Endodermal cell (in vitro differentiated cells): Measurements from ENCODE around the gene EFCAB14. TPM values are rescaled to one million over a fixed set of nuclear protein-coding genes. Genes with fewer than 3 reads are reported as not detected.

Experiments
- DNase-seq: peaks from one replicate; pipeline ENCODE4 v3.0.0-alpha.2; 2017
- H3K27ac ChIP-seq: 2 replicates; pipeline ENCODE4 v1.5.1; 2013; ENCODE audit warnings: mild to moderate bottlenecking, low read depth, low read length, moderate library complexity
- H3K27me3 ChIP-seq: 2 replicates; pipeline ENCODE4 v1.6.1; 2013; ENCODE audit warnings: mild to moderate bottlenecking, low read length, moderate library complexity; ENCODE audit not compliant: insufficient read depth, control insufficient read depth, poor library complexity, severe bottlenecking
- H3K36me3 ChIP-seq: 2 replicates; pipeline ENCODE4 v1.7.0; 2013; ENCODE audit warnings: mild to moderate bottlenecking, low read length, moderate library complexity; ENCODE audit not compliant: control insufficient read depth, insufficient read depth
- H3K4me1 ChIP-seq: one replicate; pipeline ENCODE4 v1.7.0; 2013; ENCODE audit warnings: low read length; ENCODE audit not compliant: control insufficient read depth, insufficient read depth
- H3K4me3 ChIP-seq: 2 replicates; pipeline ENCODE4 v1.5.1; 2013; ENCODE audit warnings: mild to moderate bottlenecking, low read length, moderate library complexity
- H3K9ac ChIP-seq: 2 replicates; pipeline ENCODE4 v1.6.1; 2013; ENCODE audit warnings: mild to moderate bottlenecking, low read length, moderate library complexity; ENCODE audit not compliant: poor library complexity, severe bottlenecking; ENCODE audit errors: extremely low read depth
- H3K9me3 ChIP-seq: 2 replicates; pipeline ENCODE4 v1.6.1; 2013; ENCODE audit warnings: mild to moderate bottlenecking, low read length, moderate library complexity; ENCODE audit not compliant: control insufficient read depth
- H3K27ac Mint-ChIP-seq: 2 replicates; pipeline ENCODE4 v1.8.0; 2020; ENCODE audit warnings: mixed read lengths
- H3K27me3 Mint-ChIP-seq: 2 replicates; pipeline ENCODE4 v1.8.0; 2021; ENCODE audit warnings: mild to moderate bottlenecking, mixed read lengths; ENCODE audit not compliant: insufficient read depth
- H3K36me3 Mint-ChIP-seq: 2 replicates; pipeline ENCODE4 v1.8.0; 2020; ENCODE audit warnings: low read depth, mixed read lengths
- H3K4me1 Mint-ChIP-seq: 2 replicates; pipeline ENCODE4 v1.8.0; 2020; ENCODE audit warnings: mixed read lengths
- H3K4me3 Mint-ChIP-seq: 2 replicates; pipeline ENCODE4 v1.8.0; 2020; ENCODE audit warnings: mild to moderate bottlenecking, moderate library complexity, mixed read lengths
- H3K9me3 Mint-ChIP-seq: 2 replicates; pipeline ENCODE4 v1.8.0; 2020; ENCODE audit warnings: mild to moderate bottlenecking, mixed read lengths
- CTCF ChIP-seq: fragments of 200-600 bp; sonication (generic); conservative IDR thresholded peaks from 2 replicates; pipeline ENCODE4 v1.5.0; 2021; ENCODE audit warnings: antibody characterized with exemption, mild to moderate bottlenecking
- WGBS, 2 experiments: methylation state at CpG; one replicate each; pipeline versions ENCODE4 v1.1.5 to v1.1.7; 2013; ENCODE audit warnings: missing lambda C conversion rate in 2 of 2, mixed read lengths in 1 of 2; ENCODE audit not compliant: insufficient coverage in 1 of 2, insufficient read length in 1 of 2; 5-methylcytosine and 5-hydroxymethylcytosine counted together
- total RNA-seq, 2 donors: library from RNA; stranded (reverse); fragmentation: NEBNext Ultra II Directional in 1 of 2; extraction: Animal tissue kit (Norgen Biotek cat#: 25700) in 1 of 2; gene quantifications; 2 replicates in 1 of 2; 3 replicates in 1 of 2; pipeline ENCODE4 v1.2.1, GENCODE V29; 2021

Gene EFCAB14
- total RNA-seq, 2 donors from 2014 or later: 82.7 to 83.4 TPM

- no peak for TF ChIP-seq CTCF
- no peak overlapping the region for H3K4me3 ChIP-seq
- DNase-seq: no peak
- Mint-ChIP-seq H3K9me3 (no peaks in the 10 kb centered on the region), H3K27me3 (no peaks in the 10 kb centered on the region), H3K27ac (no peak overlapping the region), H3K36me3 (peaks cover 30% of the 10 kb centered on the region), H3K4me3 (no peak overlapping the region), H3K4me1 (no peaks in the 10 kb centered on the region)
- H3K27me3 ChIP-seq: no peaks in the 10 kb centered on the region
- H3K9ac ChIP-seq: no peak overlapping the region
- H3K27ac ChIP-seq: no peak overlapping the region
- H3K9me3 ChIP-seq: peaks cover 4% of the 10 kb centered on the region
- H3K36me3 ChIP-seq: peaks cover 42% of the 10 kb centered on the region
- no peaks in the 10 kb centered on the region for H3K4me1 ChIP-seq
Observed at GRCh38 chr1:46642115-46642680, 76.7 kb downstream of the EFCAB14 start.

- Histone ChIP-seq H3K27me3 (no peaks in the 10 kb centered on the region), H3K4me3 (no peak overlapping the region), H3K27ac (no peak overlapping the region), H3K9me3 (no peaks in the 10 kb centered on the region), H3K4me1 (no peaks in the 10 kb centered on the region), H3K9ac (no peak overlapping the region), H3K36me3 (peaks cover 53% of the 10 kb centered on the region)
- no peak for DNase-seq
- no peak overlapping the region for H3K4me3 Mint-ChIP-seq
- no peaks in the 10 kb centered on the region for H3K27me3 Mint-ChIP-seq
- H3K4me1 Mint-ChIP-seq: no peaks in the 10 kb centered on the region
- no peaks in the 10 kb centered on the region for H3K9me3 Mint-ChIP-seq
- 92% methylated on average over 1 of the region's 1 CpG; no CpG with 5 or more reads in 1 of the 2 experiments for WGBS, 2 experiments
- no peak for TF ChIP-seq CTCF
- peaks cover 42% of the 10 kb centered on the region for H3K36me3 Mint-ChIP-seq
- H3K27ac Mint-ChIP-seq: no peak overlapping the region
Observed at GRCh38 chr1:46639547-46639946, 79.4 kb downstream of the EFCAB14 start.

GRCh38 chr1:46638921-46639320 lies 80.0 kb downstream of the EFCAB14 start:
- Mint-ChIP-seq H3K4me3 (no peak overlapping the region), H3K36me3 (peaks cover 48% of the 10 kb centered on the region), H3K27me3 (no peaks in the 10 kb centered on the region), H3K27ac (no peak overlapping the region), H3K4me1 (no peaks in the 10 kb centered on the region), H3K9me3 (no peaks in the 10 kb centered on the region)
- Histone ChIP-seq H3K36me3 (peaks cover 56% of the 10 kb centered on the region), H3K27ac (no peak overlapping the region), H3K4me3 (no peak overlapping the region), H3K27me3 (no peaks in the 10 kb centered on the region), H3K9me3 (no peaks in the 10 kb centered on the region), H3K9ac (no peak overlapping the region), H3K4me1 (no peaks in the 10 kb centered on the region)
- DNase-seq: no peak
- no peak for TF ChIP-seq CTCF
